Fibroblast of lung (primary cell): ENCODE measurements around the gene ZFYVE28. TPM values are rescaled to one million over a fixed set of nuclear protein-coding genes. Genes with fewer than 3 reads are reported as not detected.

Experiments
- DNase-seq, 2 donors: peaks; one replicate each; pipeline versions ENCODE4 v3.0.0 to v3.0.0-alpha.2; 2010; ENCODE audit warnings: low read depth in 2 of 2
- H2AFZ ChIP-seq: 2 replicates; pipeline ENCODE4 v1.5.1; 2012; ENCODE audit warnings: low read length, control low read depth, inconsistent platforms
- H3K27ac ChIP-seq: 2 replicates; pipeline ENCODE4 v1.5.1; 2011; ENCODE audit warnings: low read length, control low read depth; ENCODE audit not compliant: insufficient read depth
- H3K27me3 ChIP-seq: 2 replicates; pipeline ENCODE4 v1.5.1; 2011; ENCODE audit warnings: mild to moderate bottlenecking, low read length; ENCODE audit not compliant: control insufficient read depth, insufficient read depth
- H3K36me3 ChIP-seq: 2 replicates; pipeline ENCODE4 v1.5.1; 2011; ENCODE audit warnings: low read length; ENCODE audit not compliant: control insufficient read depth, insufficient read depth
- H3K4me1 ChIP-seq: 2 replicates; pipeline ENCODE4 v1.5.1; 2011; ENCODE audit warnings: low read length; ENCODE audit not compliant: control insufficient read depth, insufficient read depth; ENCODE audit errors: extremely low read depth
- H3K4me2 ChIP-seq: 2 replicates; pipeline ENCODE4 v1.5.1; 2011; ENCODE audit warnings: low read length, control low read depth; ENCODE audit not compliant: insufficient read depth; ENCODE audit errors: extremely low read depth
- H3K4me3 ChIP-seq, 4 experiments: fragments of 200-600 bp in 1 of 4; sonication (generic) in 1 of 4; replicated peaks in 1 of 4; 2 replicates each; pipeline ENCODE4 v1.5.1; 2011 to 2016; ENCODE audit warnings: low read length in 4 of 4, low read depth in 3 of 4, mild to moderate bottlenecking in 3 of 4, control low read depth in 2 of 4, inconsistent platforms in 1 of 4, mixed read lengths in 1 of 4; ENCODE audit not compliant: insufficient read depth in 1 of 4; ENCODE audit errors: control extremely low read depth in 1 of 4
- H3K79me2 ChIP-seq: 2 replicates; pipeline ENCODE4 v1.5.1; 2012; ENCODE audit warnings: mild to moderate bottlenecking, low read length, inconsistent platforms; ENCODE audit not compliant: control insufficient read depth, insufficient read depth
- H3K9ac ChIP-seq: 2 replicates; pipeline ENCODE4 v1.5.1; 2011; ENCODE audit warnings: mild to moderate bottlenecking, low read length, control low read depth; ENCODE audit not compliant: insufficient read depth
- H3K9me3 ChIP-seq: 2 replicates; pipeline ENCODE4 v1.5.1; 2012; ENCODE audit warnings: low read depth, low read length; ENCODE audit not compliant: control insufficient read depth, insufficient read depth
- H4K20me1 ChIP-seq: 2 replicates; pipeline ENCODE4 v1.5.1; 2011; ENCODE audit warnings: low read length; ENCODE audit not compliant: control insufficient read depth, insufficient read depth; ENCODE audit errors: extremely low read depth
- CTCF ChIP-seq, 2 donors: IDR thresholded peaks in 1 of 2; conservative IDR thresholded peaks in 1 of 2; 1 replicate in 1 of 2; 2 replicates in 1 of 2; pipeline ENCODE4 v1.5.1; 2011 to 2012; ENCODE audit warnings: low read length in 2 of 2, control low read depth in 1 of 2, inconsistent platforms in 1 of 2, low read depth in 1 of 2, mild to moderate bottlenecking in 1 of 2
- EZH2 ChIP-seq: IDR thresholded peaks from 2 replicates; pipeline ENCODE4 v1.5.1; 2012; ENCODE audit warnings: low read length, control low read depth, mild to moderate bottlenecking; ENCODE audit errors: missing control alignments
- polyA plus RNA-seq, 2 donors: library from polyadenylated mRNA; depleted of rRNA in 1 of 2; stranded (reverse) in 1 of 2; unstranded in 1 of 2; fragments of >200 nt; gene quantifications; 2 replicates each; pipeline ENCODE4 v1.2.1, GENCODE V29; 2011 to 2012; ENCODE audit warnings: missing spikeins in 1 of 2
- total RNA-seq: library from RNA; depleted of rRNA; stranded (reverse); fragments of >200 nt; gene quantifications from 2 replicates; pipeline ENCODE4 v1.2.1, GENCODE V29; 2014

ZFYVE28 gene
- total and polyA plus RNA-seq, 2 donors (not counting 1 experiment from before 2014, with no cell fraction given): 2.4 to 11.6 TPM

GRCh38 chr4:2406406-2406805, 12.0 kb downstream of the ZFYVE28 start:
- TF ChIP-seq EZH2: no peak
- TF ChIP-seq CTCF (conservative IDR thresholded peaks at IDR 0.05 in 1 of 2, IDR thresholded peaks at IDR 0.05 in 1 of 2; ENCODE audit: low read depth in 1 of 2, low read length in 2 of 2): no peak
- H3K27ac ChIP-seq: no peak overlapping the region
- no peaks in the 10 kb centered on the region for H3K9me3 ChIP-seq
- H3K4me3 ChIP-seq: no peak overlapping the region
- H3K27me3 ChIP-seq: no peaks in the 10 kb centered on the region
- H3K4me1 ChIP-seq: peaks cover 3% of the 10 kb centered on the region
- H4K20me1 ChIP-seq: no peaks in the 10 kb centered on the region
- H3K36me3 ChIP-seq: no peaks in the 10 kb centered on the region
- no peak for DNase-seq
- H3K9ac ChIP-seq: no peak overlapping the region
- no peak overlapping the region for H3K4me2 ChIP-seq
- H2AFZ ChIP-seq: no peak overlapping the region
- H3K79me2 ChIP-seq: peaks cover 4% of the 10 kb centered on the region

GRCh38 chr4:2402941-2403340, 15.5 kb downstream of the ZFYVE28 start:
- Histone ChIP-seq H3K4me2 (peak overlapping the region; percentile 86), H3K9me3 (no peaks in the 10 kb centered on the region), H3K4me3 (peak overlapping the region in 1 of 4 experiments; percentile 6), H3K79me2 (no peaks in the 10 kb centered on the region), H3K27ac (no peak overlapping the region), H4K20me1 (no peaks in the 10 kb centered on the region), H2AFZ (no peak overlapping the region), H3K9ac (no peak overlapping the region), H3K36me3 (no peaks in the 10 kb centered on the region), H3K27me3 (no peaks in the 10 kb centered on the region), H3K4me1 (peaks cover 3% of the 10 kb centered on the region)
- no peak for DNase-seq
- no peak for TF ChIP-seq CTCF (conservative IDR thresholded peaks at IDR 0.05 in 1 of 2, IDR thresholded peaks at IDR 0.05 in 1 of 2; ENCODE audit: low read depth in 1 of 2, low read length in 2 of 2)
- no peak for TF ChIP-seq EZH2

- Histone ChIP-seq H3K9me3 (no peaks in the 10 kb centered on the region), H2AFZ (peak overlapping the region; percentile 31), H3K4me3 (peak overlapping the region; percentile 1 to 29 (median 20)), H3K27me3 (no peaks in the 10 kb centered on the region), H3K79me2 (no peaks in the 10 kb centered on the region), H3K9ac (peak overlapping the region; percentile 2), H3K4me1 (peaks cover 3% of the 10 kb centered on the region), H3K4me2 (peak overlapping the region; percentile 86), H4K20me1 (no peaks in the 10 kb centered on the region), H3K27ac (no peak overlapping the region), H3K36me3 (no peaks in the 10 kb centered on the region)
- no peak for TF ChIP-seq CTCF (conservative IDR thresholded peaks at IDR 0.05 in 1 of 2, IDR thresholded peaks at IDR 0.05 in 1 of 2; ENCODE audit: low read depth in 1 of 2, low read length in 2 of 2)
- TF ChIP-seq EZH2: no peak
- DNase-seq: peak in 1 of 2 donors; percentile 38
Observed at GRCh38 chr4:2402048-2402842, 16.2 kb downstream of the ZFYVE28 start.
